Lower lobe of right lung (tissue), 2 donors: ENCODE results near the gene GRK4. TPM values are rescaled to one million over a fixed set of nuclear protein-coding genes. Genes with fewer than 3 reads are reported as not detected.

Experiments used
- ATAC-seq, 2 donors: fragments of 200-7000 bp; cut with Tn5 transposase; one replicate each; pipeline ENCODE4 v1.9.1; 2020 to 2022; ENCODE audit warnings: mild to moderate bottlenecking in 2 of 2, moderate library complexity in 2 of 2
- DNase-seq: peaks from one replicate; pipeline ENCODE4 v3.0.0-alpha.2; 2020
- H3K27ac ChIP-seq: fragments of 200-600 bp; one replicate; pipeline ENCODE4 v1.8.0; 2022
- H3K27me3 ChIP-seq: fragments of 200-600 bp; one replicate; pipeline ENCODE4 v1.8.0; 2022; ENCODE audit warnings: low read depth
- H3K36me3 ChIP-seq: fragments of 200-600 bp; one replicate; pipeline ENCODE4 v1.8.0; 2022; ENCODE audit warnings: mild to moderate bottlenecking
- H3K4me1 ChIP-seq: fragments of 200-600 bp; one replicate; pipeline ENCODE4 v1.8.0; 2022
- H3K4me3 ChIP-seq: fragments of 200-600 bp; one replicate; pipeline ENCODE4 v1.8.0; 2022; ENCODE audit warnings: mild to moderate bottlenecking
- H3K9me3 ChIP-seq: fragments of 200-600 bp; one replicate; pipeline ENCODE4 v1.8.0; 2022
- CTCF ChIP-seq: fragments of 200-600 bp; IDR thresholded peaks from one replicate; pipeline ENCODE4 v1.8.0; 2022; ENCODE audit warnings: antibody characterized with exemption, mild to moderate bottlenecking
- intact Hi-C: fragments of 100-400 bp; cut with DNase I; formaldehyde crosslinking; loops from one replicate; pipeline ENCODE4 v1.11.0; 2022
- total RNA-seq: library from RNA; stranded (reverse); fragmentation: NEBNext Ultra II Directional; extraction: Animal tissue kit (Norgen Biotek cat#: 25700); gene quantifications from one replicate; pipeline ENCODE4 v1.2.1, GENCODE V29; 2021
- donor health status: DM: no; HTN: yes; CAD: no; lungs with severe emphysema.

The GRK4 gene
- total RNA-seq, 1 donor from 2014 or later, result 7.1 TPM

GRCh38 chr4:3009422-3009821, 46.1 kb downstream of the GRK4 start:
- DNase-seq (no peak), ATAC-seq (no peak)
- intact Hi-C loops, result no loop called here
- Histone ChIP-seq H3K27me3 (no peaks in the 10 kb centered on the region), H3K27ac (no peak overlapping the region), H3K36me3 (no peaks in the 10 kb centered on the region), H3K4me1 (no peaks in the 10 kb centered on the region), H3K9me3 (no peaks in the 10 kb centered on the region), H3K4me3 (no peak overlapping the region)
- no peak for TF ChIP-seq CTCF

GRCh38 chr4:3010577-3010976, 47.2 kb downstream of the GRK4 start:
- ATAC-seq (no peak), DNase-seq (no peak)
- Histone ChIP-seq H3K36me3 (no peaks in the 10 kb centered on the region), H3K9me3 (no peaks in the 10 kb centered on the region), H3K27ac (peak overlapping the region; percentile 6), H3K4me3 (no peak overlapping the region), H3K4me1 (no peaks in the 10 kb centered on the region), H3K27me3 (no peaks in the 10 kb centered on the region)
- TF ChIP-seq CTCF, result no peak
- intact Hi-C loops, result no loop called here

GRCh38 chr4:3010998-3011397, 47.6 kb downstream of the GRK4 start:
- Histone ChIP-seq H3K4me1 (no peaks in the 10 kb centered on the region), H3K9me3 (no peaks in the 10 kb centered on the region), H3K27ac (no peak overlapping the region), H3K4me3 (no peak overlapping the region), H3K27me3 (no peaks in the 10 kb centered on the region), H3K36me3 (no peaks in the 10 kb centered on the region)
- DNase-seq (no peak), ATAC-seq (peak; percentile 15 to 24)
- intact Hi-C loops, result no loop called here
- TF ChIP-seq CTCF, result no peak

GRCh38 chr4:3011456-3012220, 48.3 kb downstream of the GRK4 start:
- no peak for TF ChIP-seq CTCF
- intact Hi-C loops, result no loop called here
- H3K4me1 ChIP-seq, result no peaks in the 10 kb centered on the region
- ATAC-seq (no peak), DNase-seq (no peak)
- H3K27ac ChIP-seq, result no peak overlapping the region
- no peaks in the 10 kb centered on the region for H3K27me3 ChIP-seq
- no peak overlapping the region for H3K4me3 ChIP-seq
- no peaks in the 10 kb centered on the region for H3K36me3 ChIP-seq
- H3K9me3 ChIP-seq, result no peaks in the 10 kb centered on the region

GRCh38 chr4:3013323-3013722, 50.0 kb downstream of the GRK4 start:
- ATAC-seq, result no peak

More at GRCh38 chr4:3013323-3013722, 50.0 kb downstream of the GRK4 start:
- no peak overlapping the region for H3K27ac ChIP-seq
- H3K36me3 ChIP-seq, result no peaks in the 10 kb centered on the region
- TF ChIP-seq CTCF, result no peak
- no peaks in the 10 kb centered on the region for H3K9me3 ChIP-seq
- no peak for DNase-seq
- intact Hi-C loops, result no loop called here
- H3K4me1 ChIP-seq, result no peaks in the 10 kb centered on the region
- H3K4me3 ChIP-seq, result no peak overlapping the region
- no peaks in the 10 kb centered on the region for H3K27me3 ChIP-seq
